HEK293 (cell line): ENCODE results near the gene SLC9A9.

Source experiments
- CTCF ChIA-PET: fragments of 350-600 bp; formaldehyde crosslinking; extraction: SDS; loops from one replicate; lab custom pipeline; 2021; ENCODE audit warnings: antibody characterized with exemption; lab: Yijun Ruan, JAX
- POLR2A ChIA-PET: fragments of 300-600 bp; formaldehyde crosslinking; extraction: SDS; loops from one replicate; lab custom pipeline; 2020; ENCODE audit warnings: antibody characterized with exemption, inconsistent platforms; lab: Yijun Ruan, JAX
- H3K27ac ChIP-seq: fragments of 200-500 bp; sonication (Bioruptor generic); 2 replicates; pipeline ENCODE4 v1.5.1; 2014; ENCODE audit warnings: low read depth, low read length, control low read depth, inconsistent platforms; ENCODE audit errors: extremely low read depth
- H3K36me3 ChIP-seq, 2 experiments: fragments of 200-500 bp in 1 of 2; sonication (Bioruptor generic) in 1 of 2; 1 replicate in 1 of 2; 2 replicates in 1 of 2; pipeline ENCODE4 v1.5.1; 2014 to 2017; ENCODE audit warnings: inconsistent platforms in 2 of 2, low read length in 2 of 2; ENCODE audit not compliant: control insufficient read depth in 2 of 2, insufficient read depth in 1 of 2
- H3K4me1 ChIP-seq: fragments of 200-500 bp; sonication (Bioruptor generic); 2 replicates; pipeline ENCODE4 v1.5.1; 2014; ENCODE audit warnings: mild to moderate bottlenecking, low read length, inconsistent platforms; ENCODE audit not compliant: control insufficient read depth, insufficient read depth
- H3K4me3 ChIP-seq: 2 replicates; pipeline ENCODE4 v1.5.1; 2011; ENCODE audit warnings: low read depth, mild to moderate bottlenecking, control low read depth, low read length, moderate library complexity
- H3K9me3 ChIP-seq: fragments of 200-500 bp; sonication (Bioruptor generic); 2 replicates; pipeline ENCODE4 v1.5.1; 2014; ENCODE audit warnings: low read depth, low read length, inconsistent platforms; ENCODE audit not compliant: control insufficient read depth, insufficient read depth
- FEZF1 ChIP-seq: fragments of 450-650 bp; formaldehyde crosslinking; IDR thresholded peaks from 2 replicates; pipeline ENCODE4 v1.5.1; 2016; ENCODE audit warnings: missing biosample characterization, missing genetic modification characterization
- HOXC10 ChIP-seq: sonication (generic); formaldehyde crosslinking; IDR thresholded peaks from 2 replicates; pipeline ENCODE4 v1.8.1; 2023; ENCODE audit warnings: mild to moderate bottlenecking, missing genetic modification reagents
- PRDM10 ChIP-seq: fragments of 450-650 bp; formaldehyde crosslinking; IDR thresholded peaks from 2 replicates; pipeline ENCODE4 v1.5.1; 2016; ENCODE audit warnings: missing biosample characterization, missing genetic modification characterization
- REPIN1 ChIP-seq: fragments of 450-650 bp; formaldehyde crosslinking; IDR thresholded peaks from 2 replicates; pipeline ENCODE4 v1.5.1; 2017; ENCODE audit warnings: missing biosample characterization, missing genetic modification characterization, low read depth
- ZBTB49 ChIP-seq: fragments of 450-650 bp; formaldehyde crosslinking; IDR thresholded peaks from 2 replicates; pipeline ENCODE4 v1.5.1; 2016; ENCODE audit warnings: missing biosample characterization, missing genetic modification characterization, low read depth
- ZFP69B ChIP-seq: fragments of 450-650 bp; formaldehyde crosslinking; IDR thresholded peaks from 2 replicates; pipeline ENCODE4 v1.5.1; 2016; ENCODE audit warnings: missing biosample characterization, missing genetic modification characterization
- ZNF248 ChIP-seq: fragments of 450-650 bp; formaldehyde crosslinking; IDR thresholded peaks from 2 replicates; pipeline ENCODE4 v1.5.1; 2017; ENCODE audit warnings: missing biosample characterization, missing genetic modification characterization
- ZNF311 ChIP-seq: fragments of 450-650 bp; formaldehyde crosslinking; IDR thresholded peaks from 2 replicates; pipeline ENCODE4 v1.5.1; 2017; ENCODE audit warnings: missing biosample characterization, missing genetic modification characterization, borderline replicate concordance
- ZNF555 ChIP-seq: fragments of 450-650 bp; formaldehyde crosslinking; conservative IDR thresholded peaks from 2 replicates; pipeline ENCODE4 v1.5.1; 2017; ENCODE audit warnings: missing biosample characterization, mild to moderate bottlenecking, missing genetic modification characterization, inconsistent platforms
- ZNF580 ChIP-seq: fragments of 450-650 bp; formaldehyde crosslinking; IDR thresholded peaks from 2 replicates; pipeline ENCODE4 v1.5.1; 2016; ENCODE audit warnings: missing biosample characterization, missing genetic modification characterization
- ZNF621 ChIP-seq: fragments of 450-650 bp; formaldehyde crosslinking; IDR thresholded peaks from 2 replicates; pipeline ENCODE4 v1.5.1; 2017; ENCODE audit warnings: missing biosample characterization, missing genetic modification characterization
- ZNF624 ChIP-seq: fragments of 450-650 bp; formaldehyde crosslinking; IDR thresholded peaks from 2 replicates; pipeline ENCODE4 v1.5.1; 2017; ENCODE audit warnings: missing biosample characterization, missing genetic modification characterization
- ZNF626 ChIP-seq: fragments of 450-650 bp; sonication (Bioruptor Pico); formaldehyde crosslinking; IDR thresholded peaks from 2 replicates; pipeline ENCODE4 v1.5.1; 2018; ENCODE audit warnings: missing biosample characterization, missing genetic modification characterization, inconsistent platforms
- ZNF645 ChIP-seq: fragments of 450-650 bp; formaldehyde crosslinking; IDR thresholded peaks from 2 replicates; pipeline ENCODE4; 2016; ENCODE audit warnings: missing biosample characterization, missing genetic modification characterization
- ZNF692 ChIP-seq: fragments of 450-650 bp; formaldehyde crosslinking; IDR thresholded peaks from 2 replicates; pipeline ENCODE4 v1.5.1; 2016; ENCODE audit warnings: missing biosample characterization, missing genetic modification characterization
- TF ChIP-seq, protein P1 (sequence below): fragments of 450-650 bp; formaldehyde crosslinking; IDR thresholded peaks from 2 replicates; pipeline ENCODE4 v1.5.1; 2016; ENCODE audit warnings: missing biosample characterization, missing genetic modification characterization
- TF ChIP-seq, protein P2 (sequence below): fragments of 450-650 bp; formaldehyde crosslinking; IDR thresholded peaks from 2 replicates; pipeline ENCODE4 v1.5.1; 2016; ENCODE audit warnings: missing biosample characterization, missing genetic modification characterization
- TF ChIP-seq, protein P3 (sequence below): fragments of 450-650 bp; formaldehyde crosslinking; IDR thresholded peaks from 2 replicates; pipeline ENCODE4 v1.5.1; 2017; ENCODE audit warnings: missing biosample characterization, missing genetic modification characterization
- TF ChIP-seq, protein P4 (sequence below): fragments of 450-650 bp; formaldehyde crosslinking; IDR thresholded peaks from 2 replicates; pipeline ENCODE4 v1.5.1; 2016; ENCODE audit warnings: missing biosample characterization, missing genetic modification characterization

Gene SLC9A9

DNA sequence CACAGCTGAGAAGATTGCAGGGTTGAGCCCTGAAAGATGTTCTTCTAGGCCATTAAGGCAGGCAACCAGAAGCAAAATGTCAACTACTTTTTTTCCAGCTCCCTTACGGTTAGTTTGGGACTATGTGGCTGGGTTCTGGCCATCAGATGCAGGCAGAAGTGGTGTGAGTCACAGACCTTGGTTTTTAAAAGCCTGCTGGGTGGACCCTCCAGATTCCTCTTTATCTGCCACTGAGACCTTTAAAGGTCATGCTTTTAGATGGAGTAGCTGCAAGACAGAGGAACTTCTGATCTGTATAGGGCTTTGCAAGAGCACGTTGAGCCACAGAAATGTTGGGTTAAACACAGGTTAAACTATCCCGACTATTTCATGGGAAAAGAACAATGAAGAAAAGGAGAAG is 625.8 kb downstream of the SLC9A9 start:
- Histone ChIP-seq H3K4me3 (no peak overlapping the region), H3K4me1 (no peaks in the 10 kb centered on the region), H3K27ac (no peak overlapping the region), H3K9me3 (no peaks in the 10 kb centered on the region), H3K36me3 (no peaks in the 10 kb centered on the region)
- POLR2A ChIA-PET, result no interaction called here
- CTCF ChIA-PET, result no interaction called here
- TF ChIP-seq ZNF626 (tag by site-specific recombination) (no peak), ZNF311 (tag by site-specific recombination) (no peak), ZNF624 (no peak), ZBTB49 (tag by site-specific recombination) (no peak), FEZF1 (tag by site-specific recombination) (no peak), ZNF555 (tag by site-specific recombination) (no peak), PRDM10 (tag by site-specific recombination) (no peak), ZNF645 (tag by site-specific recombination) (no peak), HOXC10 (CRISPR knock-in tag) (no peak), ZFP69B (no peak), REPIN1 (tag by site-specific recombination) (no peak), ZNF692 (tag by site-specific recombination) (no peak), ZNF621 (tag by site-specific recombination) (no peak), ZNF580 (tag by site-specific recombination) (no peak), ZNF248 (no peak)
- TF ChIP-seq, protein P1, sequence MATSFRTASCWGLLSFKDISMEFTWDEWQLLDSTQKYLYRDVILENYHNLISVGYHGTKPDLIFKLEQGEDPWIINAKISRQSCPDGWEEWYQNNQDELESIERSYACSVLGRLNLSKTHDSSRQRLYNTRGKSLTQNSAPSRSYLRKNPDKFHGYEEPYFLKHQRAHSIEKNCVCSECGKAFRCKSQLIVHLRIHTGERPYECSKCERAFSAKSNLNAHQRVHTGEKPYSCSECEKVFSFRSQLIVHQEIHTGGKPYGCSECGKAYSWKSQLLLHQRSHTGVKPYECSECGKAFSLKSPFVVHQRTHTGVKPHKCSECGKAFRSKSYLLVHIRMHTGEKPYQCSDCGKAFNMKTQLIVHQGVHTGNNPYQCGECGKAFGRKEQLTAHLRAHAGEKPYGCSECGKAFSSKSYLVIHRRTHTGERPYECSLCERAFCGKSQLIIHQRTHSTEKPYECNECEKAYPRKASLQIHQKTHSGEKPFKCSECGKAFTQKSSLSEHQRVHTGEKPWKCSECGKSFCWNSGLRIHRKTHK (tag by site-specific recombination), result no peak
- TF ChIP-seq, protein P2, sequence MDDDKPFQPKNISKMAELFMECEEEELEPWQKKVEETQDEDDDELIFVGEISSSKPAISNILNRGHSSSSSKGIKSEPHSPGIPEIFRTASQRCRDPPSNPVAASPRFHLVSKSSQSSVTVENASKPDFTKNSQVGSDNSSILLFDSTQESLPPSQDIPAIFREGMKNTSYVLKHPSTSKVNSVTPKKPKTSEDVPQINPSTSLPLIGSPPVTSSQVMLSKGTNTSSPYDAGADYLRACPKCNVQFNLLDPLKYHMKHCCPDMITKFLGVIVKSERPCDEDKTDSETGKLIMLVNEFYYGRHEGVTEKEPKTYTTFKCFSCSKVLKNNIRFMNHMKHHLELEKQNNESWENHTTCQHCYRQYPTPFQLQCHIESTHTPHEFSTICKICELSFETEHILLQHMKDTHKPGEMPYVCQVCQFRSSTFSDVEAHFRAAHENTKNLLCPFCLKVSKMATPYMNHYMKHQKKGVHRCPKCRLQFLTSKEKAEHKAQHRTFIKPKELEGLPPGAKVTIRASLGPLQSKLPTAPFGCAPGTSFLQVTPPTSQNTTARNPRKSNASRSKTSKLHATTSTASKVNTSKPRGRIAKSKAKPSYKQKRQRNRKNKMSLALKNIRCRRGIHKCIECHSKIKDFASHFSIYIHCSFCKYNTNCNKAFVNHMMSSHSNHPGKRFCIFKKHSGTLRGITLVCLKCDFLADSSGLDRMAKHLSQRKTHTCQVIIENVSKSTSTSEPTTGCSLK, result no peak
- TF ChIP-seq, protein P3, sequence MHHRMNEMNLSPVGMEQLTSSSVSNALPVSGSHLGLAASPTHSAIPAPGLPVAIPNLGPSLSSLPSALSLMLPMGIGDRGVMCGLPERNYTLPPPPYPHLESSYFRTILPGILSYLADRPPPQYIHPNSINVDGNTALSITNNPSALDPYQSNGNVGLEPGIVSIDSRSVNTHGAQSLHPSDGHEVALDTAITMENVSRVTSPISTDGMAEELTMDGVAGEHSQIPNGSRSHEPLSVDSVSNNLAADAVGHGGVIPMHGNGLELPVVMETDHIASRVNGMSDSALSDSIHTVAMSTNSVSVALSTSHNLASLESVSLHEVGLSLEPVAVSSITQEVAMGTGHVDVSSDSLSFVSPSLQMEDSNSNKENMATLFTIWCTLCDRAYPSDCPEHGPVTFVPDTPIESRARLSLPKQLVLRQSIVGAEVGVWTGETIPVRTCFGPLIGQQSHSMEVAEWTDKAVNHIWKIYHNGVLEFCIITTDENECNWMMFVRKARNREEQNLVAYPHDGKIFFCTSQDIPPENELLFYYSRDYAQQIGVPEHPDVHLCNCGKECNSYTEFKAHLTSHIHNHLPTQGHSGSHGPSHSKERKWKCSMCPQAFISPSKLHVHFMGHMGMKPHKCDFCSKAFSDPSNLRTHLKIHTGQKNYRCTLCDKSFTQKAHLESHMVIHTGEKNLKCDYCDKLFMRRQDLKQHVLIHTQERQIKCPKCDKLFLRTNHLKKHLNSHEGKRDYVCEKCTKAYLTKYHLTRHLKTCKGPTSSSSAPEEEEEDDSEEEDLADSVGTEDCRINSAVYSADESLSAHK, result no peak
- TF ChIP-seq, protein P4, sequence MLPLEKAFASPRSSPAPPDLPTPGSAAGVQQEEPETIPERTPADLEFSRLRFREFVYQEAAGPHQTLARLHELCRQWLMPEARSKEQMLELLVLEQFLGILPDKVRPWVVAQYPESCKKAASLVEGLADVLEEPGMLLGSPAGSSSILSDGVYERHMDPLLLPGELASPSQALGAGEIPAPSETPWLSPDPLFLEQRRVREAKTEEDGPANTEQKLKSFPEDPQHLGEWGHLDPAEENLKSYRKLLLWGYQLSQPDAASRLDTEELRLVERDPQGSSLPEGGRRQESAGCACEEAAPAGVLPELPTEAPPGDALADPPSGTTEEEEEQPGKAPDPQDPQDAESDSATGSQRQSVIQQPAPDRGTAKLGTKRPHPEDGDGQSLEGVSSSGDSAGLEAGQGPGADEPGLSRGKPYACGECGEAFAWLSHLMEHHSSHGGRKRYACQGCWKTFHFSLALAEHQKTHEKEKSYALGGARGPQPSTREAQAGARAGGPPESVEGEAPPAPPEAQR (tag by site-specific recombination), result no peak
